IPS-18a (cell line): ENCODE results near the gene DST.
"Not testable (repeated sequence)": the region's sequence is repeated elsewhere in the genome, so short reads cannot be mapped to it uniquely, and the experiment has no call there.

Experiments used
- H3K27ac ChIP-seq: one replicate; pipeline ENCODE4 v1.5.1; 2013; ENCODE audit warnings: low read length
- H3K27me3 ChIP-seq: one replicate; pipeline ENCODE4 v1.6.1; 2013; ENCODE audit warnings: mild to moderate bottlenecking, low read length; ENCODE audit not compliant: control insufficient read depth, insufficient read depth
- H3K36me3 ChIP-seq: one replicate; pipeline ENCODE4 v1.6.1; 2013; ENCODE audit warnings: low read depth, low read length; ENCODE audit not compliant: control insufficient read depth
- H3K4me1 ChIP-seq: one replicate; pipeline ENCODE4 v1.6.1; 2013; ENCODE audit warnings: low read depth, low read length; ENCODE audit not compliant: control insufficient read depth
- H3K4me3 ChIP-seq: one replicate; pipeline ENCODE4 v1.5.1; 2013; ENCODE audit warnings: low read length
- H3K9ac ChIP-seq: one replicate; pipeline ENCODE4 v1.6.1; 2013; ENCODE audit warnings: mild to moderate bottlenecking, low read length, moderate library complexity
- H3K9me3 ChIP-seq: one replicate; pipeline ENCODE4 v1.6.1; 2013; ENCODE audit warnings: low read depth, low read length; ENCODE audit not compliant: control insufficient read depth

DST gene

GRCh38 chr6:56684342-56685101 is 41.8 kb upstream of the DST start:
- Histone ChIP-seq H3K4me1 (no peaks in the 10 kb centered on the region), H3K4me3 (no peak overlapping the region), H3K36me3 (no peaks in the 10 kb centered on the region), H3K27me3 (no peaks in the 10 kb centered on the region), H3K27ac (no peak overlapping the region), H3K9me3 (no peaks in the 10 kb centered on the region), H3K9ac (no peak overlapping the region)

GRCh38 chr6:56683882-56684281 is 41.2 kb upstream of the DST start:
- H3K27ac ChIP-seq: no peak overlapping the region
- H3K27me3 ChIP-seq: no peaks in the 10 kb centered on the region
- no peaks in the 10 kb centered on the region for H3K4me1 ChIP-seq
- no peak overlapping the region for H3K9ac ChIP-seq
- H3K36me3 ChIP-seq: no peaks in the 10 kb centered on the region
- H3K9me3 ChIP-seq: no peaks in the 10 kb centered on the region
- H3K4me3 ChIP-seq: no peak overlapping the region

- Histone ChIP-seq H3K4me1 (no peaks in the 10 kb centered on the region), H3K27me3 (no peaks in the 10 kb centered on the region), H3K9ac (no peak overlapping the region), H3K36me3 (no peaks in the 10 kb centered on the region), H3K27ac (no peak overlapping the region), H3K9me3 (no peaks in the 10 kb centered on the region), H3K4me3 (no peak overlapping the region)
These were observed 39.9 kb upstream of the DST start for GRCh38 chr6:56682635-56683034.

GRCh38 chr6:56677559-56677958 is 34.9 kb upstream of the DST start:
- Histone ChIP-seq H3K9me3 (no peaks in the 10 kb centered on the region), H3K9ac (no peak overlapping the region), H3K27me3 (no peaks in the 10 kb centered on the region), H3K27ac (no peak overlapping the region), H3K4me3 (no peak overlapping the region), H3K36me3 (no peaks in the 10 kb centered on the region), H3K4me1 (no peaks in the 10 kb centered on the region)

DNA sequence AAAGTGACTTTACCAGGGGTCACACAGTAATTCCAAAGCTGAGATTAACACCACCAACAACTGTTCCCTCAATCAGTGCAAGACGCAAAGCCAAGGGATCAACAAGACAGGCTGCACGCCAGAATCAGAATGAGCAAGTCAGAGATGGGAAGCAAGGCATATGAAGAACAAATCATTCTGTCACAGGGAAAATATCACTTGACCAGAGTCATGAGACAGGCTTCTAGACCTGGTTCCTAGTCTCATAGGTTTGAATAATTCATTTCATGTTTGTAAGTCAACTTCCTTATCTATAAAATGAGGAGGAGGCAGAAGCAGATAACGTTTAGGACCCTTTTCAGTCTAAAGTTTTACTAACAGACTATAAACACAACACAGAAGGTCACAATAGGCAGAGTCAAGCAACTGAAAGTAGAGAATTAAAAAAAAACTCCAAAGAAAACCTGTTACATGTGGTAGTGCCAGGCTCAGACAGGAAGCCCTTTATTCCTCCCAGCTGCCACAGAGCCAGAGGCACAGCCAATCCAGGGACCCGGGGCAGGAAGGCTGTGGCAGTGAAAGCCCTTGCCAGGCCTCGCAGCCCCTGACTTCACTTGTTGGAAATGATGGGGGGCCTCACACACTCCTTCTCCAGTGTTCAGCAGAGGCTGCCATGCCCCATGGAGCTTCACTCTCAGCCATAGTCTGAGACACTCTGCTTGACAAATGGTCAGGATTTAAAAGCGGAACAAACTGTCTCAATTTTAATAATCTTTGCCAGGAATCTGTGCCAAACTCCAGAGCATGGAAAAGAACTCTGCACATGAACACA is 29.2 kb upstream of the DST start:
- Histone ChIP-seq H3K27ac (no peak overlapping the region), H3K9ac (no peak overlapping the region), H3K4me3 (no peak overlapping the region), H3K36me3 (no peaks in the 10 kb centered on the region), H3K27me3 (no peaks in the 10 kb centered on the region), H3K4me1 (no peaks in the 10 kb centered on the region), H3K9me3 (no peaks in the 10 kb centered on the region)

GRCh38 chr6:56671160-56671559 is 28.5 kb upstream of the DST start:
- Histone ChIP-seq H3K9me3 (no peaks in the 10 kb centered on the region), H3K9ac (no peak overlapping the region), H3K36me3 (no peaks in the 10 kb centered on the region), H3K4me3 (no peak overlapping the region), H3K27me3 (no peaks in the 10 kb centered on the region), H3K27ac (no peak overlapping the region), H3K4me1 (no peaks in the 10 kb centered on the region)

GRCh38 chr6:56669041-56669440 is 26.4 kb upstream of the DST start:
- Histone ChIP-seq H3K4me3 (no peak overlapping the region), H3K4me1 (no peaks in the 10 kb centered on the region), H3K9ac (no peak overlapping the region), H3K27me3 (no peaks in the 10 kb centered on the region), H3K27ac (no peak overlapping the region), H3K36me3 (no peaks in the 10 kb centered on the region), H3K9me3 (no peaks in the 10 kb centered on the region)

DNA sequence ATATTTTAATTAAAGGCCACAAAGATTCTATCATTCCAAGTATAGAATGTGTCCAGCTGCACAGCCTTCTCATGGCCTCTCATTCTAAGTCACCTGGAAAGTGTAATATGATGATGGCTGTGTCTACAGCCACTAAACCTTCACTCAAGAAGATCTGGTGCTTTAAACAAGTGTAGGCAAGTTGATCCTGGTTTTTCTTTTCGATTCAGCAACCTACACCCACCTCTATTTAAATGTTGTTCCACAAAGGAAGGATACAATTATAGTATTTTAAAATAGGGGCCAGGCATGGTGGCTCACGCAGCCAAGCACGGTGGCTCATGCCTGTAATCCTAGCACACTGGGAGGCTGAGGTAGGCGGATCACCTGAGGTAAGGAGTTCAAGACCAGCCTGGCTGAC is 25.5 kb upstream of the DST start:
- Histone ChIP-seq H3K4me3 (no peak overlapping the region), H3K9me3 (no peaks in the 10 kb centered on the region), H3K4me1 (no peaks in the 10 kb centered on the region), H3K9ac (no peak overlapping the region), H3K27me3 (no peaks in the 10 kb centered on the region), H3K36me3 (no peaks in the 10 kb centered on the region), H3K27ac (no peak overlapping the region)

DNA sequence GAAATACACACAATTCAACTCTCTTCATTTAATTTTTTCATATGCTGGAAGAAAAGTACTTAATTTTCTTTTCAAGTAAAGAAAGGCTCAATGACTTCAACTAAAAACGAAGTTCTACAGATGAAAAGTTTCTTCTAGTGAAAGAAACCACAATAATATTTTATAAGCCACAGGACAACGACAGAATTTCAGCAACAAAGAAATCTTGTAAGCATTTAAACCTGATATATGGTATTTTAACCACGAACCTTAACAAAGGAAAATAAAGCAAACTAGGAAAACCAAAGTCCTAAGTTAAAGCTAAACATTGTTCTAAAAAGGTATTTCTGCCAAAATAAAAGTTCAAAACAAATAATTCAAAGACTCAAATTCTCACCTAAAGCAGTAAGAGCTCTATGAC is 24.6 kb upstream of the DST start:
- no peak overlapping the region for H3K9ac ChIP-seq
- H3K9me3 ChIP-seq: no peaks in the 10 kb centered on the region
- H3K27me3 ChIP-seq: no peaks in the 10 kb centered on the region
- no peak overlapping the region for H3K27ac ChIP-seq
- no peak overlapping the region for H3K4me3 ChIP-seq
- no peaks in the 10 kb centered on the region for H3K36me3 ChIP-seq
- H3K4me1 ChIP-seq: no peaks in the 10 kb centered on the region

GRCh38 chr6:56664029-56664428 is 21.3 kb upstream of the DST start:
- Histone ChIP-seq H3K27me3 (no peaks in the 10 kb centered on the region), H3K4me3 (no peak overlapping the region), H3K9me3 (no peaks in the 10 kb centered on the region), H3K9ac (no peak overlapping the region), H3K4me1 (peaks cover 15% of the 10 kb centered on the region), H3K36me3 (no peaks in the 10 kb centered on the region), H3K27ac (no peak overlapping the region)

DNA sequence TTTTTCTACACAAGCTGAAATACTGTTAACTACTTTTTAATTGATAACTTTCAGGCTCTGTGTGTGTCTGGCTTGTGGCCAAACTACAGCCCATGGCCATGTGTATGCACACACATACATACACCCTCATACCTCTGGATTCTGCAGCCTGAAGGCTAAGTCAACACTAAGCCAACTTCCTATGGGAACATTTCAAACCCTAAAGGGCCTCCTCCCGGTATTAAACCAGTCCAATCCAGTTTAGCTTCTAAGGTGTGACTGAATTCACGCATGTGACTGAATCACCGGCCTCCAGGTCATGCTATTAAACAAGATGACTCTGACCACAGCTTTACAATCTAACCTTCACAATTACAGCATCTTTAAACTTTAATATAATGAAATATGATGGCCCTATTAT is 20.7 kb upstream of the DST start:
- H3K4me3 ChIP-seq: no peak overlapping the region
- no peak overlapping the region for H3K9ac ChIP-seq
- peaks cover 15% of the 10 kb centered on the region for H3K4me1 ChIP-seq
- H3K27ac ChIP-seq: no peak overlapping the region
- H3K36me3 ChIP-seq: no peaks in the 10 kb centered on the region
- no peaks in the 10 kb centered on the region for H3K27me3 ChIP-seq
- no peaks in the 10 kb centered on the region for H3K9me3 ChIP-seq

DNA sequence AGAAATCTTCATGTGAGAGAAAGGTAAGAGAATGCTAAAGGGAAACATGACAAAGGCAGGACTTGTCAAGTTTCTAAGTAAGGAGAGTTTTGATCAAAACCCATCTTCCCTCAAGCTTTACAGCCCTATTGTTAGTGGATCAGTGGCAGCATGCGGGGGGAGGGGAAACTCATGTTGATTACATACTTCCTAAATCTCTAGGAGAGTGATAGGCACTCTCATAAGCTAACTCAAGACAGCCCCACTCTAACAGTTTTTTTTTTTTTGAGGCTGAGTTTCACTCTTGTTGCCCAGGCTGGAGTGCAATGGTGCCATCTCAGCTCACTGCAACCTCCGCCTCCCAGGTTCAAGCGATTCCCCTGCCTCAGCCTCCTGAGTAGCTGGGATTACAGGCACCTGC is 18.6 kb upstream of the DST start:
- H3K36me3 ChIP-seq, H3K27me3 ChIP-seq, H3K9me3 ChIP-seq, H3K4me3 ChIP-seq, H3K27ac ChIP-seq, H3K9ac ChIP-seq: not testable (repeated sequence)
- peaks cover 15% of the 10 kb centered on the region for H3K4me1 ChIP-seq
